MM.1S (cell line): Measurements from ENCODE around the gene KLF1.

ENCODE experiments used
- CTCF ChIP-seq: fragments of 300-600 bp; sonication (generic); IDR thresholded peaks from 2 replicates; pipeline ENCODE4 v1.5.1; 2016; ENCODE audit warnings: antibody characterized with exemption, low read length, mixed read lengths
- EZH2 ChIP-seq: fragments of 300-600 bp; sonication (generic); optimal IDR thresholded peaks from 2 replicates; pipeline ENCODE3; 2017; ENCODE audit warnings: low read depth, mild to moderate bottlenecking, antibody characterized with exemption, low read length, mixed read lengths

GRCh38 chr19:12859546-12859945 is 27.5 kb downstream of the KLF1 start:
- TF ChIP-seq CTCF (no peak), EZH2 (no peak)
